ENCODE measurements around the gene HEBP1. TPM values are rescaled to one million over a fixed set of nuclear protein-coding genes. Genes with fewer than 3 reads are reported as not detected.

The HEBP1 gene
- total RNA-seq, 2 experiments from 2014 or later, result 11.9 to 12.5 TPM

GRCh38 chr12:12929696-12930095 is 70.4 kb downstream of the HEBP1 start:
- no peaks in the 10 kb centered on the region for H3K36me3 ChIP-seq (ENCODE audit: insufficient read depth, low read length)
- peaks cover 0 to 3% of the 10 kb centered on the region in 2 experiments for H3K9me3 ChIP-seq (ENCODE audit: control insufficient read depth in 1 of 2, insufficient read depth in 1 of 2, low read length in 2 of 2)
- H3K27me3 ChIP-seq (ENCODE audit: control insufficient read depth in 1 of 2, insufficient read depth in 2 of 2, low read length in 2 of 2), result no peaks in the 10 kb centered on the region
- intact Hi-C loops (cut with DNase I, micrococcal nuclease), result no loop called here
- no peak for ATAC-seq (ENCODE audit: poor library complexity)
- no peaks in the 10 kb centered on the region for H3K9me3 Mint-ChIP-seq
- POLR2A ChIA-PET, result no interaction called here
- no peak overlapping the region for H3K4me3 ChIP-seq (ENCODE audit: low read length)
- no peak overlapping the region for H3K4me3 Mint-ChIP-seq
- no peak overlapping the region for H3K27ac Mint-ChIP-seq
- H3K27me3 Mint-ChIP-seq, result peaks cover 4% of the 10 kb centered on the region
- no peaks in the 10 kb centered on the region for H3K4me1 Mint-ChIP-seq (ENCODE audit: low read depth)
- CTCF ChIA-PET, result no interaction called here
- no peak for TF ChIP-seq CTCF (IDR thresholded peaks at IDR 0.05)
- no peak overlapping the region for H3K27ac ChIP-seq (ENCODE audit: low read depth in 1 of 2, low read length in 2 of 2)
- no peak for DNase-seq
- no peaks in the 10 kb centered on the region for H3K36me3 Mint-ChIP-seq (ENCODE audit: low read depth)
- H3K4me1 ChIP-seq (ENCODE audit: insufficient read depth, low read length), result no peaks in the 10 kb centered on the region

- no peaks in the 10 kb centered on the region for H3K27me3 Mint-ChIP-seq
- ATAC-seq (ENCODE audit: poor library complexity), result peak; percentile 43
- H3K9me3 ChIP-seq (ENCODE audit: control insufficient read depth in 1 of 2, insufficient read depth in 1 of 2, low read length in 2 of 2), result peaks cover 0 to 3% of the 10 kb centered on the region in 2 experiments
- no peak overlapping the region for H3K27ac ChIP-seq (ENCODE audit: low read depth in 1 of 2, low read length in 2 of 2)
- DNase-seq, result peak; percentile 7 to 71 (median 38)
- CTCF ChIA-PET, result no interaction called here
- no peaks in the 10 kb centered on the region for H3K4me1 Mint-ChIP-seq (ENCODE audit: low read depth)
- no peaks in the 10 kb centered on the region for H3K27me3 ChIP-seq (ENCODE audit: control insufficient read depth in 1 of 2, insufficient read depth in 2 of 2, low read length in 2 of 2)
- no peak for TF ChIP-seq CTCF (IDR thresholded peaks at IDR 0.05)
- peak overlapping the region; percentile 27 for H3K4me3 ChIP-seq (ENCODE audit: low read length)
- no peaks in the 10 kb centered on the region for H3K4me1 ChIP-seq (ENCODE audit: insufficient read depth, low read length)
- H3K36me3 Mint-ChIP-seq (ENCODE audit: low read depth), result no peaks in the 10 kb centered on the region
- H3K9me3 Mint-ChIP-seq, result no peaks in the 10 kb centered on the region
- H3K36me3 ChIP-seq (ENCODE audit: insufficient read depth, low read length), result no peaks in the 10 kb centered on the region
- no peak overlapping the region for H3K27ac Mint-ChIP-seq
- H3K4me3 Mint-ChIP-seq, result peak overlapping the region; percentile 38
- POLR2A ChIA-PET, result no interaction called here
- intact Hi-C loops (cut with DNase I, micrococcal nuclease), result no loop called here
These were observed 72.6 kb downstream of the HEBP1 start for GRCh38 chr12:12927211-12928079.

GRCh38 chr12:12926571-12927071 is 73.4 kb downstream of the HEBP1 start:
- ChIA-PET POLR2A (no interaction called here), CTCF (no interaction called here)
- H3K27ac Mint-ChIP-seq, result no peak overlapping the region
- no peak for TF ChIP-seq CTCF (IDR thresholded peaks at IDR 0.05)
- no peaks in the 10 kb centered on the region for H3K9me3 Mint-ChIP-seq
- Histone ChIP-seq H3K27me3 (ENCODE audit: control insufficient read depth in 1 of 2, insufficient read depth in 2 of 2, low read length in 2 of 2) (no peaks in the 10 kb centered on the region), H3K27ac (ENCODE audit: low read depth in 1 of 2, low read length in 2 of 2) (no peak overlapping the region), H3K9me3 (ENCODE audit: control insufficient read depth in 1 of 2, insufficient read depth in 1 of 2, low read length in 2 of 2) (peaks cover 0 to 3% of the 10 kb centered on the region in 2 experiments), H3K4me1 (ENCODE audit: insufficient read depth, low read length) (no peaks in the 10 kb centered on the region), H3K4me3 (ENCODE audit: low read length) (no peak overlapping the region), H3K36me3 (ENCODE audit: insufficient read depth, low read length) (no peaks in the 10 kb centered on the region)
- no peak for ATAC-seq (ENCODE audit: poor library complexity)
- H3K4me3 Mint-ChIP-seq, result no peak overlapping the region
- H3K36me3 Mint-ChIP-seq (ENCODE audit: low read depth), result no peaks in the 10 kb centered on the region
- no peaks in the 10 kb centered on the region for H3K4me1 Mint-ChIP-seq (ENCODE audit: low read depth)
- no peak for DNase-seq
- intact Hi-C loops (cut with DNase I, micrococcal nuclease), result no loop called here
- H3K27me3 Mint-ChIP-seq, result no peaks in the 10 kb centered on the region

All from CD4-positive, alpha-beta T cell (primary cell).